ENCODE data around the gene SLC1A7. TPM values are rescaled to one million over a fixed set of nuclear protein-coding genes. Genes with fewer than 3 reads are reported as not detected.

SLC1A7 gene
- total RNA-seq, 1 donor from 2014 or later: not detected

DNA sequence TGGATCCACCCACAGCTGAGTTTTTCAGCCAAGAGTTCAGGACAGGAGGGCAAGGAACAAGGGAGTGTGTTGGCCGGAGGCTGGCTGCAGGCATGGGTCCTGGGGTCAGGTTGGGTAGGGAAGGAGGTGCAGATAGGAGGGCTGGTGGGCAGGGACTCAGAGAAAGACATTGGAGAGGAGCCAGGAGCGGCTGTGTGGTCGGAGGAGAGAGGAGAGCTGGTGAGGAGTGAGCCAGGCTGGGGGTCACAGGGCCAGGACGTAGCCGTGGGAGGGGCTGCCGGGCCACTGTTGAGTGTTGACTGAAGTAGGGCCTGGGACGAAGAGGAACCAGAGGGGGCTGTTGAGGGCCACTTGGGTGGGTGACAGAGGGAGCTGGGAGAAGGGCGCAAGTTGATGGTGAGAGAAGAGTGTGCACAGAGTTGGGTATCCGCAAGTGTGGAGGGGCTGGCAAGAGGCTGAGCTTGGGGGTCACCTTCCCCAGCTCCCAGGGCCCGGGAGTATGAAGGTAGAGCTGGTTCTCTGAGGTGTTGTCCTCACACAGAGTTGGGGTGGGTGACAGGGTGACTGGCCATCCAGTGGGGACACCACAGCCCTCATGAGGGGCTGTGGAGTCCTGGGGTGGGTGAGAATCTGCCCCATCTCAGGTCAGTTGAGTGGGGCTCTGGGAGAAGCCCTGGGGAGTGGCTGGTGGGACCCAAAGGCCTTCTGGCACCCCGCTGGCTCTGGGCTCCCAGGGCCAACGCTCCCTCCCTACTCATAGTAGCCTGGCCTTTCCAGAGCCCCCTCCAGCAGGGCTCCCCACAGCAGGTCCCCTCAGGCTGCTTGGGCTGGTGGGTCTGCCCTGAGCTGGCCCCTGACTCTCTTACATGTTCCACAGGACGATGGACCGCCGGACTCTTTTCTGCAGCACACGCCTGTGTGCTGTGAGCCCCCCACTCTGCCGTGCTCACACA, 58.5 kb downstream of the SLC1A7 start:
- H3K27me3 ChIP-seq (ENCODE audit: control insufficient read depth, insufficient read depth, low read length): no peaks in the 10 kb centered on the region
- no peak for TF ChIP-seq CTCF (IDR thresholded peaks at IDR 0.05; ENCODE audit: insufficient read depth, low read length, poor library complexity, severe bottlenecking)
- H3K4me3 ChIP-seq (ENCODE audit: low read depth, low read length): no peak overlapping the region
- H3K36me3 ChIP-seq (ENCODE audit: control insufficient read depth, insufficient read depth, low read length): no peaks in the 10 kb centered on the region
- DNase-seq (ENCODE audit: low read depth): no peak

DNA sequence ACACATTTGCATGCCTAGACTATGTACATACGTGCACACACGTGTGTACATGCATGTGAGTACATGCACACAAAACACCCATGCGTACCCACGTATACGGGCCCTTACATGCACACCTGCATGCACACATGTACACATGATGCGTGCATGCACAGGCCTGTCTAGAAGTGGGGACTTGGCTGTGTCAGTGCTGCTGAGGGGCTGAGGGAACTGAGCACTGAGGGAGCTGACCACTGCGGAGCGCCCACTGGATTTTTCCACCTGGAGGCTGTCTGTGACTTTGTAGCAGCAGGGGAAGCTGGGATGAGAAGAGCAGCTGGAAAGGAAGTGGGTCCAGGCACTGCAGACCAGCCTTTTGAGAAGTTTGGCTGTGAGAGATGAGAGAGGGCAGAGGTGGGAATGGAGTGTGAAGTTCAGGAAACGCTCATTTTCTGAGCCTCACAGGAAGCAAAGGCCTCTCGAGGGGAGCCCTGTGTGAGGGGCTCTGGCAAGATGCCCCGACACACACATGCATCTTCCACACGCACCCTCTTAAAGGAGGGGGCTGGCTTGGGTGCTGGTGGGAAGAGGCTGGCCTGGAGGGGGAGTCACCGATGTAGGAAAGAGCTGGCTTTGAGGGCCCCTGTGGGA, 59.5 kb downstream of the SLC1A7 start:
- Histone ChIP-seq H3K4me3 (ENCODE audit: low read depth, low read length) (no peak overlapping the region), H3K27me3 (ENCODE audit: control insufficient read depth, insufficient read depth, low read length) (no peaks in the 10 kb centered on the region), H3K36me3 (ENCODE audit: control insufficient read depth, insufficient read depth, low read length) (no peaks in the 10 kb centered on the region)
- no peak for DNase-seq (ENCODE audit: low read depth)
- TF ChIP-seq CTCF (IDR thresholded peaks at IDR 0.05; ENCODE audit: insufficient read depth, low read length, poor library complexity, severe bottlenecking): no peak

DNA sequence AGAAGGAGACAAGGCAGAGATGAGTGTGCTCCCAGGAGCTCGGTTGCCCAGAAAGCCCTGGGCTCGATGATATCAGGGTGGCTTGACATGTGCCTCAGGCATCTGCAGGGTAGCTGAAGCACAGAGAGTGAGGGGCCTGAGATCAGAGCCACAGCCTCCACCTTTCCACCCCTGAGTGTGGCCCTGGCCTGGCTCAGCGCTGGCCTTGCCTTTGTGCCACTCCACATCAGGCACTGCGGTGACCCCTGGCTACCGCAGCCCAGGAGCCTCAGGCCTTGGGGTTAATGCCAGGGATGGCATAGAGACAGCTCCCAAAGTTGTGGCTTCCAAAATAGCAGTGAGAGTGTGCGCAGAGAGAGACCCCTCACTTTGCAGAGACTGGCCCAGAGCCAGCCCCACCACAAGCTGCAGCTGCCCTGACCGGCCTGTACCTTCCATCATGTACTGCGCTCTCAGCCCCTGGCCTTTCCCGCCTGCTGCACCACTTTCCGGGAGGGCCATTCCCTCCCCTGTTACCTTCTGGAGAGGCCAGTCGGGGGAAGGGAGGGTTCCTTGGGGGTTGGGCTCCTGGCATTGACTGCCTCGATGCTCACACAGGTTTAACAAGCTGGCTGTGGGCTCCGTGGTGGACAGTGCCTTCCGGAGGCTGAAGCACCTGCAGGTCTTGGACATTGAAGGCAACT, 60.9 kb downstream of the SLC1A7 start:
- Histone ChIP-seq H3K4me3 (ENCODE audit: low read depth, low read length) (no peak overlapping the region), H3K36me3 (ENCODE audit: control insufficient read depth, insufficient read depth, low read length) (no peaks in the 10 kb centered on the region), H3K27me3 (ENCODE audit: control insufficient read depth, insufficient read depth, low read length) (no peaks in the 10 kb centered on the region)
- TF ChIP-seq CTCF (IDR thresholded peaks at IDR 0.05; ENCODE audit: insufficient read depth, low read length, poor library complexity, severe bottlenecking): no peak
- DNase-seq (ENCODE audit: low read depth): no peak

DNA sequence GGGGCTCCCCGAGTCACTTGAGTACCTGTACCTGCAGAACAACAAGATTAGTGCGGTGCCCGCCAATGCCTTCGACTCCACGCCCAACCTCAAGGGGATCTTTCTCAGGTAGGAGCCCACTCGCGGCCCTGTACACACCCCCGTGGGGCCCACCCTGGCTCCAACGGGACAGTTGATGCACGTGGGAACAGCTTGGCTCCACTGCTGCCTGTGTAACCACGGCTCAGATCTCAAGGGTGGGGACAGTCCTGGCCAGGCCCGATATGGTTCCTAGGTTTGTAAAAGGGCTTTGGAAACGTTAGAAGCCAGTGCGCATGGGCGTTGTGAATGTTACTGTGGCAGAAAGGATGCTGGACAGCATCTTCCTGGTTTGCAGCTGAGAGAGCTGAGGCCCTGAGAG, 61.7 kb downstream of the SLC1A7 start:
- DNase-seq (ENCODE audit: low read depth): no peak
- no peak overlapping the region for H3K4me3 ChIP-seq (ENCODE audit: low read depth, low read length)
- no peaks in the 10 kb centered on the region for H3K36me3 ChIP-seq (ENCODE audit: control insufficient read depth, insufficient read depth, low read length)
- no peaks in the 10 kb centered on the region for H3K27me3 ChIP-seq (ENCODE audit: control insufficient read depth, insufficient read depth, low read length)
- no peak for TF ChIP-seq CTCF (IDR thresholded peaks at IDR 0.05; ENCODE audit: insufficient read depth, low read length, poor library complexity, severe bottlenecking)

- no peak for TF ChIP-seq CTCF (IDR thresholded peaks at IDR 0.05; ENCODE audit: insufficient read depth, low read length, poor library complexity, severe bottlenecking)
- DNase-seq (ENCODE audit: low read depth): no peak
- no peaks in the 10 kb centered on the region for H3K36me3 ChIP-seq (ENCODE audit: control insufficient read depth, insufficient read depth, low read length)
- no peaks in the 10 kb centered on the region for H3K27me3 ChIP-seq (ENCODE audit: control insufficient read depth, insufficient read depth, low read length)
- no peak overlapping the region for H3K4me3 ChIP-seq (ENCODE audit: low read depth, low read length)
Observed at GRCh38 chr1:53080041-53080440, 62.4 kb downstream of the SLC1A7 start.
